Camera-type eye (tissue), 1 donor: ENCODE data around the gene RRBP1. TPM values are rescaled to one million over a fixed set of nuclear protein-coding genes. Genes with fewer than 3 reads are reported as not detected.

Source experiments
- total RNA-seq: library from RNA; depleted of rRNA; stranded (reverse); fragments of >200 nt; gene quantifications from one replicate; pipeline ENCODE4 v1.2.3, GENCODE V29; 2014

Gene RRBP1, protein sequence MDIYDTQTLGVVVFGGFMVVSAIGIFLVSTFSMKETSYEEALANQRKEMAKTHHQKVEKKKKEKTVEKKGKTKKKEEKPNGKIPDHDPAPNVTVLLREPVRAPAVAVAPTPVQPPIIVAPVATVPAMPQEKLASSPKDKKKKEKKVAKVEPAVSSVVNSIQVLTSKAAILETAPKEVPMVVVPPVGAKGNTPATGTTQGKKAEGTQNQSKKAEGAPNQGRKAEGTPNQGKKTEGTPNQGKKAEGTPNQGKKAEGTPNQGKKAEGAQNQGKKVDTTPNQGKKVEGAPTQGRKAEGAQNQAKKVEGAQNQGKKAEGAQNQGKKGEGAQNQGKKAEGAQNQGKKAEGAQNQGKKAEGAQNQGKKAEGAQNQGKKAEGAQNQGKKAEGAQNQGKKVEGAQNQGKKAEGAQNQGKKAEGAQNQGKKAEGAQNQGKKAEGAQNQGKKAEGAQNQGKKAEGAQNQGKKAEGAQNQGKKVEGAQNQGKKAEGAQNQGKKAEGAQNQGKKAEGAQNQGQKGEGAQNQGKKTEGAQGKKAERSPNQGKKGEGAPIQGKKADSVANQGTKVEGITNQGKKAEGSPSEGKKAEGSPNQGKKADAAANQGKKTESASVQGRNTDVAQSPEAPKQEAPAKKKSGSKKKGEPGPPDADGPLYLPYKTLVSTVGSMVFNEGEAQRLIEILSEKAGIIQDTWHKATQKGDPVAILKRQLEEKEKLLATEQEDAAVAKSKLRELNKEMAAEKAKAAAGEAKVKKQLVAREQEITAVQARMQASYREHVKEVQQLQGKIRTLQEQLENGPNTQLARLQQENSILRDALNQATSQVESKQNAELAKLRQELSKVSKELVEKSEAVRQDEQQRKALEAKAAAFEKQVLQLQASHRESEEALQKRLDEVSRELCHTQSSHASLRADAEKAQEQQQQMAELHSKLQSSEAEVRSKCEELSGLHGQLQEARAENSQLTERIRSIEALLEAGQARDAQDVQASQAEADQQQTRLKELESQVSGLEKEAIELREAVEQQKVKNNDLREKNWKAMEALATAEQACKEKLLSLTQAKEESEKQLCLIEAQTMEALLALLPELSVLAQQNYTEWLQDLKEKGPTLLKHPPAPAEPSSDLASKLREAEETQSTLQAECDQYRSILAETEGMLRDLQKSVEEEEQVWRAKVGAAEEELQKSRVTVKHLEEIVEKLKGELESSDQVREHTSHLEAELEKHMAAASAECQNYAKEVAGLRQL (N-terminal part only)
- 160 TPM for total RNA-seq

DNA sequence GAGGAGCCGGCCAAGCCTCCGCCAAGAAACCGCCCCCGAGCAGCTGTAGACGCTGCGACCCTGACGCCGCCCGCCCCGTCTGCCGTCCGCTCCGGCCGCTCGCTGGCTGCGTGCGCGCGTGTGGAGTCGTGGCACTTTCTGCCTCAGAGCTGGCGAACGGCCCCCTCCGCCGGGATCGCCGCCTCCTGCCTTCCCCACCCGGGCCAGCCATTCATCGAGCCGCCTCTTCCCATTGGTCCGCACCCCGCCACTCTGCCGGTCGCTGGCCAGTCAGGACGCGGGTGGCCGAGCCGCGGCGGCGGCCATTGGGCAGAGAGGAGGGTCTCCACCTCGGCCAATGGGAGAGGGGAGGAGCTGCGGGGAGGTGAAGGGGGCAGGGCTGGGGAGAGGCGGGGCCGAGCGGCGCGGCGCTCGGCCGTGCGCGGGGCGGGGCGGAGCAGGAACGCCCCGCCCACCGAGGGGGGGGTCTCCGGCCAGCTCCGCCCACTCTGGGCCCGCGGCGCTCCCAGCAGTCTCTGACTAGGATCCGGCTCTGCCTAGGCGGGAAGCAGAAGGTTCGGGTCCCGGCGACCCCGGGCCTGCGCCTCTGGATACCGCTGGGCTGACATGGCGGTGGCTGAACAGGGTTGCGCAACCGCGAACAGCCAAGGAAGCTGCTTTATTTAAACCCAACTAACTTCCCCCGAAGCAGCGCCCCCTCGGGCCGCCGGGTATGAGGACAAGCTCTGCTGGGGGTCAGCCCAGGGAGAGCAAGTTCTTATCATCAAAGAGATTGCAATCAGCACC is at the start of gene RRBP1:
Gene RRBP1 (minus strand): TSS at position 140 of the 786 bp plus-strand sequence. CDS start 21,735 bp downstream, outside the sequence.

DNA sequence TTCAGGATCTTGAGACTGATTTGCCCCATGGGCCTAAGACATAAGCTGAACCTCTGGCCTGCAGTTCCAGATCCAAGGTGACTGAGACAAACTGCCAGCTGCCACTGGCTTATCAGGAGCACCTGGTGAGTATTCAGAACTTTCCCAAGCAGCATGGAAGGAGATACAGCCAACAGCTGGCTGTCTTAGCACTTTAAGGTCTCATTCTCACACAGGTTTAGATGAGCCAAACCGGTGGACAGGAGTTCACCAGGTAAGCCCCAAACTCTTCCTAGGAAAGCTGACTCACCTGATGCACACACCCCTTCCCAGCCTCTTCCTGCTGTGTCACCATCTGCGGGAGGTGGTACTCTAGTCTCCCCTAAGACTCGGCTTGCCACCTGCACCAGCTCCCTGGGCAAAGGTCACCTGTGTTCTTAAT is 17.9 kb upstream of the RRBP1 start, which contains the start of gene BANF2:
Gene BANF2 (plus strand): TSS at position 36 of the 421 bp plus-strand sequence. CDS start 25,060 bp downstream, outside the sequence.

DNA sequence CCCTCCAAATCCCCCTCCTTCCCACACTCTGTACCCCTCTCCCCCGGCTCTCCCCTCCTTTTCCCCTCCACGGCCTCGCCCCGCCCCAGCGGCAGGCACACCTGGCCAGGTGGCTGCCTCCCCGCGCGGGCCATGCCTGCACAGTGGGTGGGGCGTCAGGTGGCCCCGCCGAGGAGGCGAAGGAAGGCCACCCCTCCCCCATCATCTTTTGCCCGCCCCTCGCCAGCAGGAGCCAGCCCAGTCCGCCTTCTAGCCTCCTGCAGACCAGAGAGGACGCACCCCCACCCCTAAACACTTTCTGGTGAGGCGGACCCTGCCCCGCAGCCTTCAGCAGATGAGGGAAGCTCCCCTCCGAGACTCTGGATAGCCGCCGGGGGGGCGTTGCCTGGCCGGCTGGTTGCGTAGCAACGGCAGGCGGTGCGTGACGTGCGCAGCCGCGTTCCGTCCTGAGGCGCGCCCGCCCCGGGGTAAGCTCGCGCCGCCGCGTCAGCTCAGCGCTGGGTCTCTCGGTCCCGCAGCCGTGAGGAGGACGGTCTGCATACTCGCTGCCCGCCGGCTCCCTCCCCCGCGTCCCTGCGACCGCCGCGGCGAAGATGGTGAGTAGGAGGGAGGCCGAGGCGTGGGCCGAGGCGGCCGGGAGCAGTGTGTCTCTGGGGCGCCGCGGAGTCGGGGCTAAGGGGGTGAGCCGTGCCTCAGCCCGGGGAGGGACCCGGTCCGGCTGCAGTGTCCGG is 112.3 kb downstream of the RRBP1 start, which contains the start of gene DSTN:
Gene DSTN (plus strand): TSS at position 460 of the 731 bp plus-strand sequence. CDS start 134 bp downstream, at position 594.

Other genes with a start within 250 kb of the RRBP1 start
- 676 TPM for gene BFSP1, start 150.9 kb downstream of the RRBP1 start, total RNA-seq
- 225 TPM for gene DSTN, start 112.2 kb downstream of the RRBP1 start, total RNA-seq
- not detected for gene BANF2, start 17.7 kb upstream of the RRBP1 start, total RNA-seq